ENCODE measurements around the gene RPL32.
"Not testable (repeated sequence)": the region's sequence is repeated elsewhere in the genome, so short reads cannot be mapped to it uniquely, and the experiment has no call there.

RPL32 gene

DNA sequence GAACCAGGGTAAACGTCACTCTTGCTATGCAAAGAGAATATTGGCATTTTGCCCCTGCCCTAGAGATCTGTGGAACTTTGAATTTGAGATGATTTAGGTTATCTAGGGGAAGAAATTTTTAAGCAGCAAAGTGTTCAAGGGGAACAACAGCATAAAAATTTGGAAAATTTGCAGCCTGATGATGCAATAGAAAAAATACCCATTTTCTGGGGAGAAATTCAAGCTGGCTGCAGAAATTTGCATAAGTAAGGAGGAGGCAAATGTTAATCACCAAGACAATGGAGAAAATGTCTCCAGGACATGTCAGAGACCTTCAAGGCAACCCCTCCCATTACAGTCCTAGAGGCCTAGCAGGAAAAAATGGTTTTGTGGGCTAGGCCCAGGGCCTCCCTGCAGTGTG, 4.4 kb upstream of the RPL32 start:
- H3K4me3 ChIP-seq (ENCODE audit: low read length), result no peak overlapping the region
- DNase-seq (ENCODE audit: low read depth), result no peak
- TF ChIP-seq, protein P1, sequence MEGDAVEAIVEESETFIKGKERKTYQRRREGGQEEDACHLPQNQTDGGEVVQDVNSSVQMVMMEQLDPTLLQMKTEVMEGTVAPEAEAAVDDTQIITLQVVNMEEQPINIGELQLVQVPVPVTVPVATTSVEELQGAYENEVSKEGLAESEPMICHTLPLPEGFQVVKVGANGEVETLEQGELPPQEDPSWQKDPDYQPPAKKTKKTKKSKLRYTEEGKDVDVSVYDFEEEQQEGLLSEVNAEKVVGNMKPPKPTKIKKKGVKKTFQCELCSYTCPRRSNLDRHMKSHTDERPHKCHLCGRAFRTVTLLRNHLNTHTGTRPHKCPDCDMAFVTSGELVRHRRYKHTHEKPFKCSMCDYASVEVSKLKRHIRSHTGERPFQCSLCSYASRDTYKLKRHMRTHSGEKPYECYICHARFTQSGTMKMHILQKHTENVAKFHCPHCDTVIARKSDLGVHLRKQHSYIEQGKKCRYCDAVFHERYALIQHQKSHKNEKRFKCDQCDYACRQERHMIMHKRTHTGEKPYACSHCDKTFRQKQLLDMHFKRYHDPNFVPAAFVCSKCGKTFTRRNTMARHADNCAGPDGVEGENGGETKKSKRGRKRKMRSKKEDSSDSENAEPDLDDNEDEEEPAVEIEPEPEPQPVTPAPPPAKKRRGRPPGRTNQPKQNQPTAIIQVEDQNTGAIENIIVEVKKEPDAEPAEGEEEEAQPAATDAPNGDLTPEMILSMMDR (conservative IDR thresholded peaks at IDR 0.05; ENCODE audit: low read length), result no peak

DNA sequence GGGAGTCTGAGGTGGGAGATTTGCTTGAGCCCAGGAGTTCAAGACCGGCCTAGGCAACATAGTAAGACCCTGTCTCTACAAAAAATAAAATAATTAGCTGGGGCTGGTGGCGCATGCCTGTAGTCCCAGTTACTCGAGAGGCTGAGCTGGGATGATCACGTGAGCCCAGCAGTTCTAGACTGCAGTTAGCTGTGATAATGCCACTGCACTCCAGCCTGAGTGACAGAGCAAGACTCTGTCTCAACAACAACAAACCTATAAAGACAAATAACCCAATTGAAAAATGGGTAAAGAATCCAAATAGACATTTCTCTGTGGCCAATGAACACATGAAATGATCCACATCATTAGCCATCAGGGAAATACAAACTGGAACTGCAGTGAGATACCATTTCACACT, 1.1 kb upstream of the RPL32 start:
- TF ChIP-seq, protein P1 (conservative IDR thresholded peaks at IDR 0.05; ENCODE audit: low read length), result no peak
- no peak overlapping the region for H3K4me3 ChIP-seq (ENCODE audit: low read length)
- no peak for DNase-seq (ENCODE audit: low read depth)

DNA sequence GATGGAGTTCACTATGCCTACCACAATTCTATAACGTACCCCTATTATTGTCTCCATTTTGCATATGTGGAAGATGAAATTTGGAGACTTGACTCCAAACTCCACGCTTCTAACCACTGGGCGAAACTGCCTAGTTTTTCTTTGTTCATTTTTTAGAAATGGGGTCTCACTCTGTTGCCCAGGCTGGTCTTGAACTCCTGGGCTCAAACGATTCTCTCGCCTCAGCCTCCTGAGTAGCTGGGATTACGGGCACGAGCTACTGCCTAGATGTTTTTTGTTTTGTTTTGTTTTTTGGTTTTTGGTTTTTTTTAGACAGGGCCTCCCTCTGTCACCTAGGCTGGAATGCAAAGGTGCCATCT, 584 bp upstream of the RPL32 start:
- H3K4me3 ChIP-seq (ENCODE audit: low read length), result peak overlapping the region; percentile 32
- no peak for DNase-seq (ENCODE audit: low read depth)
- TF ChIP-seq, protein P1 (conservative IDR thresholded peaks at IDR 0.05; ENCODE audit: low read length), result no peak

GRCh38 chr3:12840591-12841148, 695 bp downstream of the RPL32 start:
- TF ChIP-seq, protein P1 (conservative IDR thresholded peaks at IDR 0.05; ENCODE audit: low read length), result no peak
- H3K4me3 ChIP-seq (ENCODE audit: low read length), result peak overlapping the region; percentile 98
- DNase-seq (ENCODE audit: low read depth), result peak; percentile 17

DNA sequence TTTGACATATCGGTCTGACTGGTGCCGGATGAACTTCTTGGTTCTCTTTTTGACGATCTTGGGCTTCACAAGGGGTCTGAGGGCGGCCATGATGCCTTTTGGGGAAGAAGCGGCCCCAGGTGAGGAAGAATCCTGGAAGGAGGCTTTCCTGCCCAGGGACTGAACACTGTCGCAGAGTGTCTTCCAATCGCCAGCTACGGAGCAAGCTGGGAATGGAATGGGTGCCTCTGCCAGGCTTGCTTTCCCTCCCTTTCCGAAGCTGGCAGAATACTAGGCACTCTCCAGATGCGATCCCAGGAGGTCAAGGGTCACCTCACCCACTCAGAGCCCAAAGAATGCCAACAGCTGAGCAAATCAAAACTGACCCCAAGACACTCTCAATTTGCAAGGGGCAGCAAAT, 1.2 kb downstream of the RPL32 start:
- not testable (repeated sequence) for DNase-seq (ENCODE audit: low read depth)
- H3K4me3 ChIP-seq (ENCODE audit: low read length), result peak overlapping the region; percentile 98

DNA sequence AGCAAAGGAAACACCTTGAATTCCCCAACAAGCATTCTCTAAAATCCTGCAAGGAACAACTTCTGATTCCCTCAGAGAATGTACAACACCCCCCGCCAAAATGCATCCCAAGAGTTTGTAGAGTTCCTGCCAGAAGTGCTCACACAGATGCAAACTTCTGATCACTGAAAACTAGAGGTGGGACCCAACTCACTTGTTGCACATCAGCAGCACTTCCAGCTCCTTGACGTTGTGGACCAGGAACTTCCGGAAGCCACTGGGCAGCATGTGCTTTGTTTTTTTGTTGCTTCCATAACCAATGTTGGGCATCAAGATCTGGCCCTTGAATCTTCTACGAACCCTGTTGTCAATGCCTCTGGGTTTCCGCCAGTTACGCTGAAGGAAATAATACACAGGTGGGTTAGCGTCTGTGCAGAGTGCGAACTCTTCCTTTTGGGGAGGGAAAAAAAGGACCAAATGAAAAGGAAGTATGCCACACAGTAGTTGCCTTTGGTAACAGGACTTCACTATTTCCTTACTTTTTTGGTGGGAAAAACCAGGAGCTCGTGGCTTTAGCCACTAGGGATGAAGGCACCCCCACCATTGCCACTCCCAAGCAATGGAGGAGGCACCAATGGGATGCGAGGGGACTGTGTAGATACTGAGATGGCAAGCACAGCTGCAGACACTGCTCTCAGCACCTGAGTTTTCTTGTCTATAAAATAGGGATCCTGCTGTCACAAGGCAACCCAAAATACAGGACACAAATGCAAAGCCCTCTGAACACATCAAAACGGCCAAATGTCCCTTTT, 2.0 kb downstream of the RPL32 start:
- H3K4me3 ChIP-seq (ENCODE audit: low read length), result peak overlapping the region; percentile 98
- TF ChIP-seq, protein P1 (conservative IDR thresholded peaks at IDR 0.05; ENCODE audit: low read length), result no peak
- DNase-seq (ENCODE audit: low read depth), result no peak

GRCh38 chr3:12838179-12838965, 3.0 kb downstream of the RPL32 start:
- H3K4me3 ChIP-seq (ENCODE audit: low read length), result peak overlapping the region; percentile 8
- DNase-seq (ENCODE audit: low read depth), result peak; percentile 26
- TF ChIP-seq, protein P1 (conservative IDR thresholded peaks at IDR 0.05; ENCODE audit: low read length), result no peak

Data from AG10803 (cell line).